SHP77 (cell line): ENCODE results near the gene TAF11L13.
A peak's percentile ranks its signal among the peaks of the same experiment; 100 is the strongest.
"Not testable (repeated sequence)": the region's sequence is repeated elsewhere in the genome, so short reads cannot be mapped to it uniquely, and the experiment has no call there.

ENCODE experiments used
- DNase-seq, 2 experiments: peaks; one replicate each; lab custom pipeline; 2025; lab: John Stamatoyannopoulos, UW

The TAF11L13 gene

GRCh38 chr5:17631788-17632187, at the start of gene TAF11L13:
TSS of gene TAF11L13 (plus strand) at chr5:17632088.
- DNase-seq: not testable (repeated sequence)

DNA sequence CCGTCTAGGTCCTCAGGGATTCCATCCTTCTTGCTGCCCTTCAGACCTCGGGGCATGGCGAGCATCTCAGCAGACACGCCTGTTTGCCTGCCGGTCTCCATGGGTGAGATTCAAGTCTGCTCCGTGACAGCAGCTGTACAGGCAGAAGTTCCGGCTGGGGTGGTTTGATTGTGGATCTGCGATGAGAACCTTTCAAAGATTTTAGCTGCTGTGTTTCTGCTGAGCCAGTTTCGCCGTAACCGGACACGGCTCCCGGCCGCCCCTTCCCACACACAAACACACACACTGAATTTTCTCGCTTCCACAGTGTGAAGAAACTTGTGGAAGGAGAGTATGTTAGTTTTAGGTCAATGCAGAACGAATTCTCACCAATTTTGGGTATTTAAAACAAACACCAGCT, 46.2 kb upstream of the TAF11L13 start, which contains the start of gene TAF11L7:
TSS of gene TAF11L7 (minus strand) at position 101 of the 400 bp plus-strand sequence.
- not testable (repeated sequence) for DNase-seq

DNA sequence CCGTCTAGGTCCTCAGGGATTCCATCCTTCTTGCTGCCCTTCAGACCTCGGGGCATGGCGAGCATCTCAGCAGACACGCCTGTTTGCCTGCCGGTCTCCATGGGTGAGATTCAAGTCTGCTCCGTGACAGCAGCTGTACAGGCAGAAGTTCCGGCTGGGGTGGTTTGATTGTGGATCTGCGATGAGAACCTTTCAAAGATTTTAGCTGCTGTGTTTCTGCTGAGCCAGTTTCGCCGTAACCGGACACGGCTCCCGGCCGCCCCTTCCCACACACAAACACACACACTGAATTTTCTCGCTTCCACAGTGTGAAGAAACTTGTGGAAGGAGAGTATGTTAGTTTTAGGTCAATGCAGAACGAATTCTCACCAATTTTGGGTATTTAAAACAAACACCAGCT, 41.0 kb upstream of the TAF11L13 start, which contains the start of gene TAF11L8:
TSS of gene TAF11L8 (minus strand) at position 101 of the 400 bp plus-strand sequence.
- DNase-seq: not testable (repeated sequence)

GRCh38 chr5:17594255-17594654, 37.6 kb upstream of the TAF11L13 start, which contains the start of gene TAF11L9:
TSS of gene TAF11L9 (minus strand) at chr5:17594394.
- DNase-seq: not testable (repeated sequence)

DNA sequence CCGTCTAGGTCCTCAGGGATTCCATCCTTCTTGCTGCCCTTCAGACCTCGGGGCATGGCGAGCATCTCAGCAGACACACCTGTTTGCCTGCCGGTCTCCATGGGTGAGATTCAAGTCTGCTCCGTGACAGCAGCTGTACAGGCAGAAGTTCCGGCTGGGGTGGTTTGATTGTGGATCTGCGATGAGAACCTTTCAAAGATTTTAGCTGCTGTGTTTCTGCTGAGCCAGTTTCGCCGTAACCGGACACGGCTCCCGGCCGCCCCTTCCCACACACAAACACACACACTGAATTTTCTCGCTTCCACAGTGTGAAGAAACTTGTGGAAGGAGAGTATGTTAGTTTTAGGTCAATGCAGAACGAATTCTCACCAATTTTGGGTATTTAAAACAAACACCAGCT, 34.2 kb upstream of the TAF11L13 start, which contains the start of gene TAF11L10:
TSS of gene TAF11L10 (minus strand) at position 101 of the 400 bp plus-strand sequence.
- not testable (repeated sequence) for DNase-seq

- not testable (repeated sequence) for DNase-seq
Observed at GRCh38 chr5:17603880-17604279, 28.0 kb upstream of the TAF11L13 start, which contains the start of gene TAF11L11. TSS of gene TAF11L11 (plus strand) at chr5:17604183.

DNA sequence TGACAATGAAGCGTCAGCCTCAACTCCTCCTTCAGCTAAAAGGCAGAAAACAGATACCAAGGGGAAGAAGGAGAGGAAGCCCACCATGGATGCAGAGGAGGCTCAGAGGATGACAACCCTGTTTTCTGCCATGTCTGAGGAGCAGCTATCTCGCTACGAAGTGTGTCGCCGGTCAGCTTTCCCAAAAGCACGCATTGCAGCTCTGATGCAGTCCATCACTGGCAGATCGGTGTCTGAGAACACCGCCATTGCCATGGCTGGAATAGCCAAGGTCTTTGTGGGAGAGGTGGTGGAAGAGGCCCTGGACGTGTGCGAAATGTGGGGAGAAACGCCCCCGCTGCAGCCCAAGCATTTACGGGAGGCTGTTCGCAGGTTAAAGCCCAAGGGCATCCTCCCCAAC, 26.9 kb upstream of the TAF11L13 start:
- no peak for DNase-seq

- DNase-seq: not testable (repeated sequence)
Observed at GRCh38 chr5:17607461-17607860, 24.4 kb upstream of the TAF11L13 start.

- not testable (repeated sequence) for DNase-seq
Observed at GRCh38 chr5:17610092-17610491, 21.8 kb upstream of the TAF11L13 start, which contains the start of gene TAF11L12. TSS of gene TAF11L12 (plus strand) at chr5:17610392.

- no peak for DNase-seq
Observed at GRCh38 chr5:17614872-17615605, 16.8 kb upstream of the TAF11L13 start.

DNA sequence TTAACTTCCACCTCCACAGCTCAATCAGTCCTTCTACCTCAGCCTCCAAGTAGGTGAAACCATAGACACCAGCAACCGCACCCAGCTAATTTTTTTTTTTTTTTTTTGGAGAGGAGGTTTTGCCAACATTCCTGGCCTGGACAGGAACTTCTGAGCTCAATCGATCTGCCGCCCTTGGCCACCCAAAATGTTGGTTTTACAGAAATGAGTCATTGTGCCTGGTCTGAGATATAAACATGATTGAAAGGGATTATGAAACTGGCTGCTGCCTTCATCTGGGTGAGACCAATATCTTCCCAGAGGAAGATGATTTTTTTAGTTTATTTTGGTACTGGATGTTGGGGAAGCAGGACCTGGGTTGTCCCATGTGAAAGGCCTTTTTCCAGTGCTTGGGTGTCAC, 12.5 kb upstream of the TAF11L13 start:
- DNase-seq: no peak

GRCh38 chr5:17620627-17621026, 11.3 kb upstream of the TAF11L13 start:
- DNase-seq: no peak

GRCh38 chr5:17625686-17626085, 6.2 kb upstream of the TAF11L13 start:
- no peak for DNase-seq

DNA sequence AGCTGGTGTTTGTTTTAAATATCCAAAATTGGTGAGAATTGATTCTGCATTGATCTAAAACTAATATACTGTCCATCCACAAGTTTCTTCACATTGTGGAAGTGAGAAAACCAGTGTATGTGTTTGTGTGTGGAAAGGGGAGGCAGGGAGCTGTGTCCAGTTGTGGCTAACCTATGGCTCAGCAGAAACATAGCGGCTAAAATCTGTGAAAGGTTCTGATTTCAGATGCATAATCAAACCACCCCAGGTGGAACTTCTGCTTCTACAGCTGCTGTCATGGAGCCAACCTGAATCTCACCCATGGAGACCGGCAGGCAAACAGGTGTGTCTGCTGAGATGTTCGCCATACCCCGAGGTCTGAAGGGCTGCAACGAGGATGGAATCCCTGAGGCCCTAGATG, 2.3 kb downstream of the TAF11L13 start, which contains the start of gene TAF11L14:
TSS of gene TAF11L14 (plus strand) at position 301 of the 400 bp plus-strand sequence.
- no peak for DNase-seq

- not testable (repeated sequence) for DNase-seq
Observed at GRCh38 chr5:17649232-17649631, 17.3 kb downstream of the TAF11L13 start.

DNA sequence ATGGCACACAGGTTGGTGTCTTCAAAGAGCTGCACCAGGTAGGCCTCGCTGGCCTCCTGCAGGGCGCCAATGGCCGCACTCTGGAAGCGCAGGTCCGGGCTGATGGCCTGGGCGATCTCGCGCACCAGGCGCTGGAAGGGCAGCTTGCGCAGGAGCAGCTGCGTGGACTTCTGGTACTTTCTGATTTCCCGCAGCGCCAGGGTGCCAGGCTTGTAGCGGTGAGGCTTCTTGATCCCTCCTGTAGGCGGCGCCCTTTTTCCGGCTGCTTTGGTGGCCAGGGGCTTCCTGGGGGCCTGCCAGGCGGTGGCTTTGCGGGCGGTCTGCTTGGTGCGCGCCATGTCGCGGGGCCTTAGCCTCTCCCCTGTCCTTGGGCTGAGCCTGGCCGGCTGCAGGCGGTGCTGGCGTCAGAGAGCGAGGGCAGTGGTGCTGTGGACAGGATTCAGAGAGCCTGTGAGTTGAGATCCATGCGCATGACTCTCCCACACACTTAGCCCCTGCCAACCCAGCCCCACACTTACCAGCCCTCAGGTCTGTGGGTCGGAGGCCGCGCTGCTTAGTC, 23.4 kb downstream of the TAF11L13 start:
- not testable (repeated sequence) for DNase-seq

- DNase-seq: no peak
Observed at GRCh38 chr5:17655921-17656320, 24.0 kb downstream of the TAF11L13 start.

DNA sequence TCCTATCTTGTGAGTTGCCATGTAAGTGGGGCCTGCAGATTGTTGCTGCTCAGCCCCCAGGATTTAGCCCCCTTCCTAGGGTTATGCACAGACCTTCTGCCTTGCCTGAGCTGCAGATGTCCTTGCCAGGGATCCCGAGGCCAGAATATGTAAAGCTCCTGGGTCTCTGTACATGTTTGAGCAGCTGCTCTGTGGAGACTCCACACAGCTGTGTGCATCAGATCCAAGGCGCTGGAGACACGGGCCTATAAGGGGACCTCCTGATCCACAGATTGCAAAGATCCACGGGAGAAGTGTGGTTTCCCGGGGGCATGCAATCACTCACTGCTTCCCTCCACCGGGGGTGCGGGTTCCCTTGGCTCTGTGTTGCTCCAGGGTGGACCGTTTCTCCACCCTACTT, 31.3 kb downstream of the TAF11L13 start:
- DNase-seq: peak; percentile 90 to 94

DNA sequence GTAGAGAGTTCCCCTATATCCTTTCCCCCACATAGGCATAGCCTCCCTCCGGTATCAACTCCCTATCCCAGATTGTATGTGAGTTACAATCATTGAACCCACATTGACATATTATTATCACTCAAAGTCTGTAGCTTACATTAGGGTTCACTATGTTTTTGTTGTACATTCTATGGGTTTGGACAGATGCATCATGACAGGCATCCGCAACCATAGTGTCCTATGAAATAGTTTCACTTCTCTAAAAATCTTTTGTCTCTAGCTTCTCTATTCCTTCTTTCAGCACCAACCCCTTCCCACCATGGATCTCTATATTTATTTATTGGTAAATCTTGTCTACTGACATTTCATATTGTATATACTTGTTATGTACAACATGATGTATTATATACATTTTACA, 33.9 kb downstream of the TAF11L13 start:
- no peak for DNase-seq

GRCh38 chr5:17666726-17667235, 34.9 kb downstream of the TAF11L13 start:
- no peak for DNase-seq

DNA sequence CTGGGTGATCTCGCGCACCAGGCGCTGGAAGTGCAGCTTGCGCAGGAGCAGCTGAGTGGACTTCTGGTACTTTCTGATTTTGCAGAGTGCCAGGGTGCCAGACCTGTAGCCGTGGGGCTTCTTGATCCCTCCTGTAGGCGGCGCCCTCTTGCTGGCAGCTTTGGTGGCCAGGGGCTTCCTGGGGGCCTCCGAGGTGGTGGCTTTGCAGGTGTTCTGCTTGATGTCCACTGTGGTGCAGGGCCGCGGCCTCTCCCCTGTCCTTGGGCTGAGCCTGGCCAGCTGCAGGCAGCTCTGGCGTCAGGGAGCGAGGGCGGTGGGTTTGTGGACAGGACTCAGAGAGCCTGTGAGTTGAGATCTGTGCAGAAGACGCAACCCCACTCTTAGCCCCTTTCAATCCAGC, 38.5 kb downstream of the TAF11L13 start:
- no peak for DNase-seq

- no peak for DNase-seq
Observed at GRCh38 chr5:17678751-17679324, 47.0 kb downstream of the TAF11L13 start.
